ENCODE results near the gene KIAA0586.

The KIAA0586 gene

GRCh38 chr14:58426670-58427280 lies 744 bp upstream of the KIAA0586 start:
- TF ChIP-seq CTCF (conservative IDR thresholded peaks at IDR 0.05; ENCODE audit: low read depth, low read length) = no peak
- Histone ChIP-seq H3K36me3 (ENCODE audit: insufficient read depth) (no peaks in the 10 kb centered on the region), H3K27me3 (ENCODE audit: insufficient read depth, low read depth) (no peaks in the 10 kb centered on the region), H3K79me2 (ENCODE audit: insufficient read depth, low read depth) (peaks cover 19% of the 10 kb centered on the region; the same call in 1 of the 2 replicates), H3K4me3 (IDR thresholded peaks at IDR 0.05; ENCODE audit: insufficient read depth, low read depth, low read length) (no peak overlapping the region), H3K27ac (peak overlapping the region; percentile 98), H3K4me1 (ENCODE audit: low read depth, poor library complexity, severe bottlenecking) (peaks cover 19% of the 10 kb centered on the region), H3K4me2 (peak overlapping the region; percentile 72), H4K20me1 (ENCODE audit: insufficient read depth) (no peaks in the 10 kb centered on the region), H2AFZ (ENCODE audit: low read depth) (peak overlapping the region; percentile 98), H3K9ac (peak overlapping the region; percentile 93)

- no peaks in the 10 kb centered on the region for H3K27me3 ChIP-seq (ENCODE audit: insufficient read depth, low read depth)
- H3K9ac ChIP-seq = peak overlapping the region; percentile 93
- peaks cover 19% of the 10 kb centered on the region for H3K4me1 ChIP-seq (ENCODE audit: low read depth, poor library complexity, severe bottlenecking)
- H3K4me3 ChIP-seq (IDR thresholded peaks at IDR 0.05; ENCODE audit: insufficient read depth, low read depth, low read length) = no peak overlapping the region
- H3K27ac ChIP-seq = peak overlapping the region; percentile 98
- no peaks in the 10 kb centered on the region for H3K36me3 ChIP-seq (ENCODE audit: insufficient read depth)
- TF ChIP-seq CTCF (conservative IDR thresholded peaks at IDR 0.05; ENCODE audit: low read depth, low read length) = no peak
- H3K4me2 ChIP-seq = peak overlapping the region; percentile 72; the same call in 1 of the 2 replicates
- peak overlapping the region; percentile 98 for H2AFZ ChIP-seq (ENCODE audit: low read depth)
- H4K20me1 ChIP-seq (ENCODE audit: insufficient read depth) = no peaks in the 10 kb centered on the region
- H3K79me2 ChIP-seq (ENCODE audit: insufficient read depth, low read depth) = peaks cover 19% of the 10 kb centered on the region; the same call in 1 of the 2 replicates
These were observed 682 bp downstream of the KIAA0586 start for GRCh38 chr14:58428118-58428683.

- H3K27me3 ChIP-seq (ENCODE audit: insufficient read depth, low read depth) = no peaks in the 10 kb centered on the region
- no peak overlapping the region for H3K4me3 ChIP-seq (IDR thresholded peaks at IDR 0.05; ENCODE audit: insufficient read depth, low read depth, low read length)
- H3K27ac ChIP-seq = no peak overlapping the region
- no peak overlapping the region for H2AFZ ChIP-seq (ENCODE audit: low read depth)
- no peaks in the 10 kb centered on the region for H4K20me1 ChIP-seq (ENCODE audit: insufficient read depth)
- H3K4me1 ChIP-seq (ENCODE audit: low read depth, poor library complexity, severe bottlenecking) = peaks cover 19% of the 10 kb centered on the region
- no peak overlapping the region for H3K4me2 ChIP-seq
- no peak for TF ChIP-seq CTCF (conservative IDR thresholded peaks at IDR 0.05; ENCODE audit: low read depth, low read length)
- no peaks in the 10 kb centered on the region for H3K36me3 ChIP-seq (ENCODE audit: insufficient read depth)
- H3K9ac ChIP-seq = no peak overlapping the region
- peaks cover 18% of the 10 kb centered on the region; the same call in 1 of the 2 replicates for H3K79me2 ChIP-seq (ENCODE audit: insufficient read depth, low read depth)
These were observed 2.6 kb downstream of the KIAA0586 start for GRCh38 chr14:58430156-58430555.

GRCh38 chr14:58439476-58439875 lies 12.0 kb downstream of the KIAA0586 start:
- Histone ChIP-seq H3K79me2 (ENCODE audit: insufficient read depth, low read depth) (no peaks in the 10 kb centered on the region), H3K36me3 (ENCODE audit: insufficient read depth) (no peaks in the 10 kb centered on the region), H3K9ac (no peak overlapping the region), H3K27me3 (ENCODE audit: insufficient read depth, low read depth) (no peaks in the 10 kb centered on the region), H3K4me2 (no peak overlapping the region), H3K4me3 (IDR thresholded peaks at IDR 0.05; ENCODE audit: insufficient read depth, low read depth, low read length) (no peak overlapping the region), H3K4me1 (ENCODE audit: low read depth, poor library complexity, severe bottlenecking) (no peaks in the 10 kb centered on the region), H3K27ac (no peak overlapping the region), H2AFZ (ENCODE audit: low read depth) (no peak overlapping the region), H4K20me1 (ENCODE audit: insufficient read depth) (no peaks in the 10 kb centered on the region)
- no peak for TF ChIP-seq CTCF (conservative IDR thresholded peaks at IDR 0.05; ENCODE audit: low read depth, low read length)
